ENCODE results near the gene PARP11. TPM values are rescaled to one million over a fixed set of nuclear protein-coding genes. Genes with fewer than 3 reads are reported as not detected.

The PARP11 gene
- total and polyA plus RNA-seq, 2 donors (not counting 3 experiments of a cell fraction or from before 2014, with no cell fraction given) = 3.0 to 4.9 TPM

GRCh38 chr12:3901116-3901515 lies 27.9 kb upstream of the PARP11 start:
- H3K27me3 ChIP-seq (ENCODE audit: control insufficient read depth in 2 of 2, insufficient read depth in 2 of 2, low read length in 2 of 2) = peaks cover 0 to 2% of the 10 kb centered on the region in 2 experiments
- H3K27ac ChIP-seq (ENCODE audit: insufficient read depth, low read depth, low read length) = no peak overlapping the region
- ChIA-PET CTCF (interaction anchor here (0.6 kb wide), 1 partner anchor 795 kb away, joined by 3 read pairs; no protein-coding TSS in a partner anchor), POLR2A (no interaction called here)
- H3K79me2 ChIP-seq (ENCODE audit: control insufficient read depth, insufficient read depth, low read length) = no peaks in the 10 kb centered on the region
- FAIRE-seq = no peak
- intact Hi-C loops (cut with micrococcal nuclease) (no loop called here), dilution Hi-C loops (cut with MboI; ENCODE audit: extremely low pct_ligation_motif_present, low sequenced_read_pairs) (no loop called here)
- no peak for DNase-seq (ENCODE audit: low read depth, low spot score)
- no peak overlapping the region for H3K4me2 ChIP-seq (ENCODE audit: insufficient read depth, low read length)
- no peaks in the 10 kb centered on the region for H3K4me1 ChIP-seq (ENCODE audit: control insufficient read depth, extremely low read depth, insufficient read depth, low read length)
- BruUV-seq (replicated peaks) = no TSS peak
- H4K20me1 ChIP-seq (replicated peaks; ENCODE audit: control insufficient read depth, extremely low read depth, insufficient read depth, low read length) = no peaks in the 10 kb centered on the region
- TF ChIP-seq, protein P1, sequence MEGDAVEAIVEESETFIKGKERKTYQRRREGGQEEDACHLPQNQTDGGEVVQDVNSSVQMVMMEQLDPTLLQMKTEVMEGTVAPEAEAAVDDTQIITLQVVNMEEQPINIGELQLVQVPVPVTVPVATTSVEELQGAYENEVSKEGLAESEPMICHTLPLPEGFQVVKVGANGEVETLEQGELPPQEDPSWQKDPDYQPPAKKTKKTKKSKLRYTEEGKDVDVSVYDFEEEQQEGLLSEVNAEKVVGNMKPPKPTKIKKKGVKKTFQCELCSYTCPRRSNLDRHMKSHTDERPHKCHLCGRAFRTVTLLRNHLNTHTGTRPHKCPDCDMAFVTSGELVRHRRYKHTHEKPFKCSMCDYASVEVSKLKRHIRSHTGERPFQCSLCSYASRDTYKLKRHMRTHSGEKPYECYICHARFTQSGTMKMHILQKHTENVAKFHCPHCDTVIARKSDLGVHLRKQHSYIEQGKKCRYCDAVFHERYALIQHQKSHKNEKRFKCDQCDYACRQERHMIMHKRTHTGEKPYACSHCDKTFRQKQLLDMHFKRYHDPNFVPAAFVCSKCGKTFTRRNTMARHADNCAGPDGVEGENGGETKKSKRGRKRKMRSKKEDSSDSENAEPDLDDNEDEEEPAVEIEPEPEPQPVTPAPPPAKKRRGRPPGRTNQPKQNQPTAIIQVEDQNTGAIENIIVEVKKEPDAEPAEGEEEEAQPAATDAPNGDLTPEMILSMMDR (IDR thresholded peaks at IDR 0.05; ENCODE audit: extremely low read depth in 1 of 2, insufficient read depth in 1 of 2, low read depth in 1 of 2, low read length in 2 of 2) = no peak
- no peak for TF ChIP-seq GATA2 (IDR thresholded peaks at IDR 0.05; ENCODE audit: insufficient read depth, insufficient read length, low read depth, low read length)
- TF ChIP-seq POLR2A (IDR thresholded peaks at IDR 0.05; ENCODE audit: low read depth, low read length) = no peak
- TF ChIP-seq POLR2AphosphoS5 (IDR thresholded peaks at IDR 0.05; ENCODE audit: insufficient read depth, low read depth, low read length) = no peak
- no peak for TF ChIP-seq MAX (IDR thresholded peaks at IDR 0.05; ENCODE audit: insufficient read depth, insufficient read length)
- no peak for TF ChIP-seq FOS (IDR thresholded peaks at IDR 0.05; ENCODE audit: borderline replicate concordance, insufficient read depth, low read length)
- no peak for TF ChIP-seq MYC (IDR thresholded peaks at IDR 0.05; ENCODE audit: low read depth, low read length)
- no peak for TF ChIP-seq EZH2 (IDR thresholded peaks at IDR 0.05; ENCODE audit: borderline replicate concordance, low read depth, low read length, severe bottlenecking)
- no peak for TF ChIP-seq JUN (IDR thresholded peaks at IDR 0.05; ENCODE audit: borderline replicate concordance, insufficient read depth, insufficient read length, low read depth)
- no peaks in the 10 kb centered on the region for H3K9me3 ChIP-seq (replicated peaks; ENCODE audit: control insufficient read depth, insufficient read depth, low read length)
- H3K9ac ChIP-seq (replicated peaks; ENCODE audit: extremely low read depth, insufficient read depth, low read length) = no peak overlapping the region
- no peak overlapping the region for H2AFZ ChIP-seq (ENCODE audit: low read depth, low read length)
- H3K36me3 ChIP-seq (ENCODE audit: control insufficient read depth in 2 of 2, extremely low read depth in 1 of 2, insufficient read depth in 2 of 2, low read length in 2 of 2) = no peaks in the 10 kb centered on the region
- no peak overlapping the region for H3K4me3 ChIP-seq (replicated peaks in 1 of 3; ENCODE audit: insufficient read depth in 1 of 3, low read depth in 1 of 3, low read length in 3 of 3)
- no peaks in the 10 kb centered on the region for H3K9me1 ChIP-seq (replicated peaks; ENCODE audit: control insufficient read depth, extremely low read depth, insufficient read depth, low read length)

Data from endothelial cell of umbilical vein (primary cell).